GM18526 (cell line): ENCODE data around the gene STRADB.

ENCODE experiments used
- POLR2A ChIP-seq: IDR thresholded peaks from 3 replicates; pipeline ENCODE4 v1.6.1; 2011; ENCODE audit not compliant: insufficient read length; ENCODE audit errors: extremely low read depth

The STRADB gene

GRCh38 chr2:201420442-201421113 lies 31.0 kb upstream of the STRADB start:
- TF ChIP-seq POLR2A = no peak

DNA sequence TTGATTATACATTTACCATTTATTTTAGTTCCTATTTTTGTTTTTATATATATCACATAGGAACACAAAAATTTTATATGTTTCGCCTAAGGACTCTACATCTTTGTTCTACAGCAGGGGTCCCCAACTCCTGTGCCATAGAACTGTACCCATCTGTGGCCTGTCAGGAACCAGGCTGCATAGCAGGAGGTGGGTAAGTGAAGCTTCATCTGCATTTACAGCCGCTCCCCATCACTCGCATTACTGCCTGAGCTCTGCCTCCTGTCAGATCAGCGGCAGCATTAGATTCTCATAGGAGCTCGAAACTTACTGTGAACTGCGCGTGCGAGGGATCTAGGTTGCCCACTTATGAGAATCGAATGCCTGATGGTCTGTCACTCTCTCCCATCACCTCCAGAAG lies 25.6 kb upstream of the STRADB start:
- TF ChIP-seq POLR2A = no peak

- TF ChIP-seq POLR2A = no peak
Observed at GRCh38 chr2:201430839-201431238, 20.7 kb upstream of the STRADB start.

DNA sequence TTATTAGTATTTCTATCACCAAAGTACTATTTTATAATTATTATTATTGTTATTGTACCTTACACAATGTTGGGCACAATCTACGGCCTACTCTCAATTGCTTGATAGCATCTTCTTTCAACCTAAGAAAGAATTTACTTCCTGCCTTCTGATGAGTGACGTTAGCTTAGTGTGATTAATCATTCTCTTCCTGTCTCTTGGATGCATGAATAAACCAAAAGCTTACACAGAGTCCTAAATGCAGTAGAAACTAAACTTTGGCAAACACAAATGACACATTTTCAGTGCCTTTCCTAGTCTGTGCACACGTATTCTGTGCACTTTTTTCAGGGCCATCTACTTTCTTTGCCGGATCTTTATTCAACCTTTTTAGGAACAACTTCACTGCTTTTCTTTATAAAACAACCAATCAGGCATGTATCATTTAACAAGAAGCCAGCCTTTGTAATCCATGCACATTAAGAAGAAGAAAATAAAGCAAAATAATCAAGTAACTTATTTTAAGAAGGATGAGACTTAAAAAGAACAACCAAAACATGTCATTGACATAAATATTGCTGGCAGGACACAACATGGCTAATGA lies 19.4 kb upstream of the STRADB start:
- no peak for TF ChIP-seq POLR2A

- no peak for TF ChIP-seq POLR2A
Observed at GRCh38 chr2:201432621-201433393, 18.7 kb upstream of the STRADB start.

DNA sequence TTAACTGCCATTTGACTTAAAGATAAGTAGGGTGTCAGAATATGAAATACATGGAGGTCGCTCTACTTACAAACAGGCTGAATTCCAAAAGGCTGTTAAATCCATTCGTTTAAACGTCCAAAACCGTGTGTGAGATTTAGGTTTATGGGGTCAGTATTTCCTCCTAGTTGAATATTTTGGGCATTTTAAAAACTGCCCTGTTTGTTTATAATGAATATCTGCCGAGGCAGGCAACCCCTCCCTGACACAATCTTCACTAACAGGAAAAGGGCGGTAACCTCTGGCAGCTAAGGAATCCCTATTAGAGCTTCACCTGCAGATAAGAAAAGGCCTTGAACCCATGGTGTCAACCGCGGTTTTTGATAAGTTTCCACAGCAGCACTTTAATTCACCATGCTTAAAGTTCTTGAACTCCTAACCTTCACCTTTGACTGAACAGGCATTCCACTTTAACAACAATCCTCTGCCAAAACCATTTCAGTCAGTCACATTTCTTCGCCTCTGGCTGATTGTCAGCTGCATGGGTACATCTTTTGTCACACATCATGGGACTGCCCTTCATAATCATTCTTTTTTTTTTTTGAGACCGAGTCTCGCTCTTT lies 18.0 kb upstream of the STRADB start:
- TF ChIP-seq POLR2A = no peak

DNA sequence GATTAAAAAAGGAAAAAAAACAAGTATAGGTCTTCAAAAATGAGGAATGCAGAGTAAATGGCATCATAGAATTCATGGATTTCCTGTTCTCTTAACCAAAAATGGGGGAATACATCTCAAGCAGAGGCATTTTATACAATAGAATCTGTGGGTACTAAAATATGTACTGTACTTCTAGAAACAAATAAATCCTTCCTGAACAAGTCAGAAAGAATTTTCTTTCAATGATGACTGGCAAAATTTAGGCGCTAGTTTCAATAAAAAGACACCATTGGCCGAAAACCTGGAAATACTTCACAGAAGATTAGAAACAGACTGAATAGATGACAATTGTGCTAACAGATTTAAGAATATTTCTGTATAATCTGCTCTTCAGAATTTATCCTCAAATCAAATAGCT lies 15.4 kb upstream of the STRADB start:
- no peak for TF ChIP-seq POLR2A

- TF ChIP-seq POLR2A = no peak
Observed at GRCh38 chr2:201440182-201440581, 11.4 kb upstream of the STRADB start.

DNA sequence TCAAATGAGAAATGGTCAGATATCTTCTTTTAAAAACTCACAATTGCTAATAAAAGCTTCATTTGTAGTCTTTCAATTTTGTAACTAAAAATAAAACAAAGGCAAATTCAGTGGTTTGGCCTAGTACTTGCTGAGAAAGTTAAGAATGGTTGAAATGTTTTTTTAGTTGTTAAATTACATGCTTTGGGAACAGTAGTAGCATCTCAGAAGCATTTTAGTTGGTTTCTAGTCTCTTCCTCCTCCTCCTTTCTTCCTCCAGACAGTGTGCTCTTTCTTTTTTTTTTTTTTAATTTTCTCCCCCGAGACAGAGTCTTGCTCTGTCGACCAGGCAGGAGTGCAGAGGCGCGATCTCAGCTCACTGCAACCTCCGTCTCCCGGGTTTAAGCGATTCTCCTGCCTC lies 10.1 kb upstream of the STRADB start:
- no peak for TF ChIP-seq POLR2A

GRCh38 chr2:201444746-201445465 lies 6.6 kb upstream of the STRADB start:
- no peak for TF ChIP-seq POLR2A

DNA sequence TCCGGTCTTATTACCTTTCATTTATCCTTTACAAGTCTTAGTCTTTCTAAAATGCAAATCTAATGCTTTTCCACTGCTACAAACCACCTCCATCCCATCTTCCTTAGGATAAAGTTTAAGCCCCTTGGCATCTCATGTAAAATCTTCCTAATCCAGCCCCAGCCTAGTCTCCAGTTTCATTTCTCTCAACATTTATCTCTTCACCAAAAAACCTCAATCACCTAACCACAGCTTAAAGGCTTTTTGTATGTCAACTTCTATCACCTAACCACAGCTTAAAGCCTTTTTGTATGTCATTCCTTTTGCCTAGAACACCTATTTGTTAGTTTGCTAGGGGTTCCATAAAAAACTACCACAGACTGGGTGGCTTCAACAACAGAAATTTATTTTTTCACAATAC lies 4.5 kb upstream of the STRADB start:
- TF ChIP-seq POLR2A = no peak

DNA sequence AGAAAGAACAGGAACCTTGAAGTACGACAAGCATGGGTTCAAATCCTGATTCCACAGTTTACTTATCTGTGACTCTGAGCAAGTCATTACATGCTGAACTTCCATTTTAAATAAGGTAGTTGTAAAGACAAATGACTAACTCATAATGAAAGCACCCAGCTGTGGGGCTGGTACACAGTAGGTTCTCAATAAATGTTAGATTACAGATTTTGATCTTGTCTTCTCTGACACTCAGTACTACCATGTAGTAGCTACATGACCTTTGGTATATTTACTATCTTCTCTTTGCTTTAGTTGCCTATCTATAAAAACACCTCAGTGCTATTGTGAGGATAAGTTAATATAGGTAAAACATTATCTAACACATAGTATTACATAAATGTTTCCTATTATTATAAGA lies 3.5 kb upstream of the STRADB start:
- no peak for TF ChIP-seq POLR2A

- no peak for TF ChIP-seq POLR2A
Observed at GRCh38 chr2:201448701-201449100, 2.8 kb upstream of the STRADB start.

DNA sequence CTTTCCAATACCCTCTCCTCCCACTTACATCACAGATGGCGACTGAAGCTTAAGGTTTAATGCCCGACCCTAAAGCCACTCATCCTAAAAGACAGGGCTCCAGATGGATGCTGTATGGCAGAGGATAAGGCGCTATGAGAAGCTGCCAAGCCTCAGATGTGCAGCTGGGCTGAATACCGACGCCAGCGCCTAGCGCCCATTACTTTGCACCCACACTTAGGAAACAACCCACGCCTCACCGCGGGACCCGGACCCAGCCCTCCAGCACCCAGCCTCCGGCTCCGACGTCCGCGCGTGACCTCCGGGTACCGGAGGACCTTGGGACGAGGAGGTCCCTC lies 617 bp upstream of the STRADB start:
- no peak for TF ChIP-seq POLR2A

- no peak for TF ChIP-seq POLR2A
Observed at GRCh38 chr2:201452058-201452921, 750 bp downstream of the STRADB start.
